Hepatocyte (in vitro differentiated cells): ENCODE measurements around the gene PSPH. TPM values are rescaled to one million over a fixed set of nuclear protein-coding genes. Genes with fewer than 3 reads are reported as not detected.

Source experiments
- DNase-seq: peaks from one replicate; pipeline ENCODE4 v3.0.0-alpha.2; 2016; ENCODE audit warnings: low spot score
- H2AFZ ChIP-seq: fragments of 200-600 bp; sonication (generic); 2 replicates; pipeline ENCODE4 v1.6.0; 2016; ENCODE audit warnings: antibody characterized with exemption, mild to moderate bottlenecking
- H3K27ac ChIP-seq: fragments of 200-600 bp; sonication (generic); 2 replicates; pipeline ENCODE4 v1.5.1; 2016; ENCODE audit warnings: mild to moderate bottlenecking
- H3K27me3 ChIP-seq: fragments of 200-600 bp; sonication (generic); 2 replicates; pipeline ENCODE4 v1.6.1; 2016
- H3K36me3 ChIP-seq: fragments of 200-600 bp; sonication (generic); replicated peaks from 2 replicates; pipeline ENCODE4 v1.5.1; 2016; ENCODE audit warnings: low read depth; ENCODE audit not compliant: insufficient read depth
- H3K4me1 ChIP-seq: fragments of 200-600 bp; sonication (generic); 2 replicates; pipeline ENCODE4 v1.5.1; 2016; ENCODE audit warnings: mild to moderate bottlenecking, moderate library complexity; ENCODE audit not compliant: insufficient read depth
- H3K4me2 ChIP-seq: fragments of 200-600 bp; sonication (generic); 2 replicates; pipeline ENCODE4 v1.6.0; 2016
- H3K4me3 ChIP-seq: fragments of 200-600 bp; sonication (generic); 2 replicates; pipeline ENCODE4 v1.5.1; 2016; ENCODE audit warnings: mild to moderate bottlenecking
- H3K79me2 ChIP-seq: fragments of 200-600 bp; sonication (generic); 2 replicates; pipeline ENCODE4 v1.6.0; 2017; ENCODE audit warnings: mild to moderate bottlenecking
- H3K9me2 ChIP-seq: fragments of 200-600 bp; sonication (generic); replicated peaks from 2 replicates; pipeline ENCODE4 v1.6.0; 2017; ENCODE audit warnings: mild to moderate bottlenecking; ENCODE audit not compliant: insufficient read depth
- H3K9me3 ChIP-seq: fragments of 200-600 bp; sonication (generic); 2 replicates; pipeline ENCODE4 v1.5.1; 2016; ENCODE audit warnings: low read depth, mild to moderate bottlenecking
- H4K20me1 ChIP-seq: fragments of 200-600 bp; sonication (generic); 2 replicates; pipeline ENCODE4 v1.6.0; 2016; ENCODE audit warnings: mild to moderate bottlenecking; ENCODE audit not compliant: insufficient read depth, poor library complexity, severe bottlenecking
- EZH2 ChIP-seq: fragments of 200-600 bp; sonication (generic); IDR thresholded peaks from 2 replicates; pipeline ENCODE4 v1.6.1; 2016; ENCODE audit warnings: antibody characterized with exemption, mild to moderate bottlenecking, borderline replicate concordance
- EZH2phosphoT487 ChIP-seq: fragments of 200-600 bp; sonication (generic); IDR thresholded peaks from one replicate; pipeline ENCODE4 v1.6.1; 2018; ENCODE audit warnings: antibody characterized with exemption, mild to moderate bottlenecking, low read depth, moderate library complexity; ENCODE audit not compliant: unreplicated experiment, severe bottlenecking
- WGBS: methylation state at CpG from one replicate; pipeline ENCODE4 v1.1.6; 2016; ENCODE audit warnings: low lambda C conversion rate; ENCODE audit errors: missing lambda C conversion rate; 5-methylcytosine and 5-hydroxymethylcytosine counted together
- polyA plus RNA-seq: library from polyadenylated mRNA; unstranded; fragments of >200 nt; fragmentation: Nextera tagmentation; extraction: Ambion mirVana; gene quantifications from 2 replicates; pipeline ENCODE4 v1.2.1, GENCODE V29; 2016
- total RNA-seq: library from RNA; depleted of rRNA; stranded (reverse); fragments of >200 nt; gene quantifications from 2 replicates; pipeline ENCODE4 v1.2.3, GENCODE V29; 2014
- TF ChIP-seq, protein P1 (sequence below): fragments of 200-600 bp; sonication (generic); IDR thresholded peaks from 2 replicates; pipeline ENCODE4 v1.5.1; 2016; ENCODE audit warnings: antibody characterized with exemption, mild to moderate bottlenecking; ENCODE audit not compliant: poor library complexity

Gene PSPH
- total and polyA plus RNA-seq, 2 experiments from 2014 or later: 48.0 to 160 TPM

DNA sequence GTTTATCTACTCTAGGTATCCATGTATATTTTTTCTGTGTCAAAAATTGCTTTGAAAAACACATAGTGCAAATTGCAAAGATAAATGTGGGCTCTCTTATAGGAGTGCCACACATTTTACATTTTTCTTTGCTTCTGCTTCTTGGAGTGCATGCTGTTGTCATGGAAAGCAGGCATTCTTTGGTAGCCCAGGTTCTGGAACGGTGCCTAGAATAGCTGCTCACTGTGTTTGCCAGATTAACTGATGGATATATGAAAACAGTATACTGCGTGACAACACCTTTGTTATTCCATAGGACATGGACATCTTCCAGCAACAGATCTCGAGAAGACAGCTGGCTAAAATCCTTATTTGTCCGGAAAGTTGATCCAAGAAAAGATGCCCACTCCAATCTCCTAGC, 73.4 kb downstream of the PSPH start:
- no peaks in the 10 kb centered on the region for H3K9me3 ChIP-seq
- H3K4me2 ChIP-seq: no peak overlapping the region
- H3K4me1 ChIP-seq: no peaks in the 10 kb centered on the region
- H2AFZ ChIP-seq: no peak overlapping the region
- DNase-seq: no peak
- no peak overlapping the region for H3K4me3 ChIP-seq
- TF ChIP-seq EZH2 (no peak), EZH2phosphoT487 (no peak)
- TF ChIP-seq, protein P1, sequence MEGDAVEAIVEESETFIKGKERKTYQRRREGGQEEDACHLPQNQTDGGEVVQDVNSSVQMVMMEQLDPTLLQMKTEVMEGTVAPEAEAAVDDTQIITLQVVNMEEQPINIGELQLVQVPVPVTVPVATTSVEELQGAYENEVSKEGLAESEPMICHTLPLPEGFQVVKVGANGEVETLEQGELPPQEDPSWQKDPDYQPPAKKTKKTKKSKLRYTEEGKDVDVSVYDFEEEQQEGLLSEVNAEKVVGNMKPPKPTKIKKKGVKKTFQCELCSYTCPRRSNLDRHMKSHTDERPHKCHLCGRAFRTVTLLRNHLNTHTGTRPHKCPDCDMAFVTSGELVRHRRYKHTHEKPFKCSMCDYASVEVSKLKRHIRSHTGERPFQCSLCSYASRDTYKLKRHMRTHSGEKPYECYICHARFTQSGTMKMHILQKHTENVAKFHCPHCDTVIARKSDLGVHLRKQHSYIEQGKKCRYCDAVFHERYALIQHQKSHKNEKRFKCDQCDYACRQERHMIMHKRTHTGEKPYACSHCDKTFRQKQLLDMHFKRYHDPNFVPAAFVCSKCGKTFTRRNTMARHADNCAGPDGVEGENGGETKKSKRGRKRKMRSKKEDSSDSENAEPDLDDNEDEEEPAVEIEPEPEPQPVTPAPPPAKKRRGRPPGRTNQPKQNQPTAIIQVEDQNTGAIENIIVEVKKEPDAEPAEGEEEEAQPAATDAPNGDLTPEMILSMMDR: no peak
- H3K27ac ChIP-seq: no peak overlapping the region
- peaks cover 54% of the 10 kb centered on the region for H3K79me2 ChIP-seq
- no peaks in the 10 kb centered on the region for H3K9me2 ChIP-seq
- WGBS: 83% methylated on average over 4 of the region's 4 CpGs
- H4K20me1 ChIP-seq: peaks cover 15% of the 10 kb centered on the region
- H3K36me3 ChIP-seq: no peaks in the 10 kb centered on the region
- no peaks in the 10 kb centered on the region for H3K27me3 ChIP-seq

DNA sequence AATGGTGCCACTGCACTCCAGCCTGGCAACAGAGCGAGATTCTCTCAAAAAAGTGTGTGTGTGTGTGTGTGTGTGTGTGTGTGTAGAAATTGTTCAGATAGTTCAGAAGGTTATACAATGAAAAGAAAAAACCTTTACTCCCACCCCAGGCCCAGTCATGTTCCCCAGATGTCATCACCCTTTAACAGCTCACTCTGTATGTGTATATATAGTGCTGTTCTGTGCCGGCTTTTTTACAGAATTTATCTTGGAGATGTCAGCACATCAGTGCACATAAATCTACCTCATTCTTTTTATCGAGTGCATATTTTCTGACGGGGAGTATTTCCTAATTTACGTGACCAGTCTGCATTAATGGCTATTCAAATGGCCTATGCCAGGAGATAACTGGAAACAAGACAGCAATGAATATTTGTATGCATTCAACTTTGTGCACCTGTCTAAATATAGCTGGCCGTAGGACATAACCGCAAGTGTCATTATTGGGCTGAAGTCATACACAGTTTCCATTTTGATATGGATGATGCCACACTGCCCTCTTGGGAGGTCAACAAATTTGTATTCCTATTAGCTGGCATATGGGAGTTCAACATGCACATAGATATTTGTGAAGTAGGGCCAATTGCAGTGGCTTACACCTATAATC, 75.1 kb downstream of the PSPH start:
- H3K27me3 ChIP-seq: no peaks in the 10 kb centered on the region
- no peak overlapping the region for H2AFZ ChIP-seq
- H3K36me3 ChIP-seq: no peaks in the 10 kb centered on the region
- H3K4me2 ChIP-seq: no peak overlapping the region
- no peak for DNase-seq
- H3K79me2 ChIP-seq: peaks cover 71% of the 10 kb centered on the region
- 83% methylated on average over 7 of the region's 7 CpGs for WGBS
- H3K27ac ChIP-seq: no peak overlapping the region
- no peaks in the 10 kb centered on the region for H3K9me2 ChIP-seq
- H3K9me3 ChIP-seq: no peaks in the 10 kb centered on the region
- H3K4me3 ChIP-seq: no peak overlapping the region
- H4K20me1 ChIP-seq: peaks cover 26% of the 10 kb centered on the region
- TF ChIP-seq, protein P1: no peak
- TF ChIP-seq EZH2phosphoT487: no peak
- no peak for TF ChIP-seq EZH2
- H3K4me1 ChIP-seq: no peaks in the 10 kb centered on the region

DNA sequence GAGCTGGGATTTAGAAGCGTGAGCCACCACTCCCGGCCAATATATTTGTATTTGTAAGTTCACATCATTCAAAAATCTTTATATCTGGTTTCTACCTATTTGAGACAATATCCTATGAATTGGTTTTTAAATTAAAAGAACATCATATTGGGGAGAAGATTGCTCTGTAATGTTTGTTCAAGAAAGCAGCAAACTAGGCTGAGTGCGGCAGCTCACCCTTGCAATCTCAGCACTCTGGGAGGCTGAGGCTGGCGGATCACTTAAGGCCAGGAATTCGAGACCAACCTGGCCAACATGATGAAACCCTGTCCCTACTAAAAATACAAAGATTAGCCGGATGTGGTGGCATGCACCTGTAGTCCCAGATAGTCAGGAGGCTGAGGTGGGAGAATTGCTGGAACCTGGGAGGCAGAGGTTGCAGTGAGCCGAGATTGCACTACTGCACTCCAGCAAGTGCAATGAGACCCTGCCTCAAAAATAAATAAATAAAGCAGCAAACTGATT, 77.4 kb downstream of the PSPH start:
- Histone ChIP-seq H3K4me3 (no peak overlapping the region), H3K36me3 (no peaks in the 10 kb centered on the region), H3K27me3 (no peaks in the 10 kb centered on the region), H4K20me1 (peaks cover 33% of the 10 kb centered on the region), H3K9me3 (no peaks in the 10 kb centered on the region), H3K27ac (no peak overlapping the region), H3K79me2 (peaks cover 88% of the 10 kb centered on the region), H3K4me1 (no peaks in the 10 kb centered on the region), H3K4me2 (no peak overlapping the region), H3K9me2 (no peaks in the 10 kb centered on the region), H2AFZ (no peak overlapping the region)
- TF ChIP-seq, protein P1: no peak
- TF ChIP-seq EZH2phosphoT487 (no peak), EZH2 (no peak)
- DNase-seq: no peak
- 97% methylated on average over 7 of the region's 7 CpGs for WGBS
